Ovary (tissue), 3 donors: ENCODE measurements around the gene PPME1.

Source experiments
- CTCF ChIP-seq, 3 donors: fragments of 450-650 bp in 2 of 3; fragments of 200-600 bp in 1 of 3; IDR thresholded peaks; one replicate each; pipeline versions ENCODE4 v1.5.1 to v1.8.0; 2016 to 2022; ENCODE audit warnings: antibody characterized with exemption in 3 of 3, mild to moderate bottlenecking in 1 of 3
- POLR2A ChIP-seq: fragments of 450-650 bp; IDR thresholded peaks from one replicate; pipeline ENCODE4 v1.6.1; 2017; ENCODE audit warnings: antibody characterized with exemption, mild to moderate bottlenecking, moderate library complexity
- donor health status: DM: no; HTN: no; CAD: no.

GRCh38 chr11:74175920-74176319 is 4.8 kb downstream of the PPME1 start:
- no peak for TF ChIP-seq CTCF (IDR thresholded peaks at IDR 0.05)
- TF ChIP-seq POLR2A = no peak
